ENCODE data around the gene C22orf23. TPM values are rescaled to one million over a fixed set of nuclear protein-coding genes. Genes with fewer than 3 reads are reported as not detected.
A peak's percentile ranks its signal among the peaks of the same experiment; 100 is the strongest.

Gene C22orf23
- total and polyA plus RNA-seq, 7 donors: 0.17 to 1.2 (median 0.36) TPM

DNA sequence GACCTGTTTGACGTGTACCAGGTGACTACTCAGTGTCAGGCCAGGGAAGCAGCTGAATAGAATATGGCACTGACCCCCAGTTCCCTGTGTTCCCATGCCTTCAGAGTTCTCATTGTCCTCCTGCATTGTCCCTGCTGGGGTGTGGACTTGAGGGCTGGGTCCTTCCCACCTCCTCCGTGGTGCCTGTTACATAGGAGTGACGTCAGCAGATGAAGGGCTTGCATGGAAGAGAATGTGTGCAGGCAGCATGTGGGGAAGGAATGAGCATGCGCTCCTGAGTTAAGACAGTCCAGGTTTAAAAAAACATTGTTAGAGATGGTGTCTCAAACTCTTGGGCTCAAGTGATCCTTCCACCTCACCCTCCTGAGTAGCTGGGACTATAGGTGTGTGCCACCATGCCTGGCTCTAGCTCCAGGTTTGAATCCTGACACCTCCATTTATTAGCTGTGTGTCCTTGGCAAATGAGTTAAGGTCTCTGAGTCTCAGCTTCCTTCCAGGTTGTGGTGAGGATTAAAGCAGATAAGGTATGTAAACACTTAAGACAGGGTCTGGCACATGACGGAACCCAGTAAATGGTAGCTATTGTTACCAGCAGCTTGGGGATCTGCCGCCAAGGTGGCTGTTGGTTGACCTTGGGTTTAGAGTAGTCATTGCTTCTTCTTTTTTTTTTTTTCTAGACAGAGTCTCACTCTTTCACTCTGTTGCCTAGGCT, 38.5 kb upstream of the C22orf23 start:
- intact Hi-C loops (cut with DNase I): no loop called here
- H3K4me1 ChIP-seq: no peaks in the 10 kb centered on the region
- H3K9me3 ChIP-seq: no peaks in the 10 kb centered on the region
- no peak overlapping the region for H3K4me3 ChIP-seq
- 77 to 82% (median 78%) methylated on average over 6 of the region's 6 CpGs for WGBS, 3 donors
- no peak overlapping the region for H3K27ac ChIP-seq
- DNase-seq (no peak), ATAC-seq (no peak)
- TF ChIP-seq, protein P1, sequence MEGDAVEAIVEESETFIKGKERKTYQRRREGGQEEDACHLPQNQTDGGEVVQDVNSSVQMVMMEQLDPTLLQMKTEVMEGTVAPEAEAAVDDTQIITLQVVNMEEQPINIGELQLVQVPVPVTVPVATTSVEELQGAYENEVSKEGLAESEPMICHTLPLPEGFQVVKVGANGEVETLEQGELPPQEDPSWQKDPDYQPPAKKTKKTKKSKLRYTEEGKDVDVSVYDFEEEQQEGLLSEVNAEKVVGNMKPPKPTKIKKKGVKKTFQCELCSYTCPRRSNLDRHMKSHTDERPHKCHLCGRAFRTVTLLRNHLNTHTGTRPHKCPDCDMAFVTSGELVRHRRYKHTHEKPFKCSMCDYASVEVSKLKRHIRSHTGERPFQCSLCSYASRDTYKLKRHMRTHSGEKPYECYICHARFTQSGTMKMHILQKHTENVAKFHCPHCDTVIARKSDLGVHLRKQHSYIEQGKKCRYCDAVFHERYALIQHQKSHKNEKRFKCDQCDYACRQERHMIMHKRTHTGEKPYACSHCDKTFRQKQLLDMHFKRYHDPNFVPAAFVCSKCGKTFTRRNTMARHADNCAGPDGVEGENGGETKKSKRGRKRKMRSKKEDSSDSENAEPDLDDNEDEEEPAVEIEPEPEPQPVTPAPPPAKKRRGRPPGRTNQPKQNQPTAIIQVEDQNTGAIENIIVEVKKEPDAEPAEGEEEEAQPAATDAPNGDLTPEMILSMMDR (IDR thresholded peaks at IDR 0.05): no peak
- H3K36me3 ChIP-seq (ENCODE audit: insufficient read depth in 1 of 2, low read depth in 1 of 2): no peaks in the 10 kb centered on the region
- H3K27me3 ChIP-seq (ENCODE audit: insufficient read depth in 3 of 3, low read length in 2 of 3): no peaks in the 10 kb centered on the region

DNA sequence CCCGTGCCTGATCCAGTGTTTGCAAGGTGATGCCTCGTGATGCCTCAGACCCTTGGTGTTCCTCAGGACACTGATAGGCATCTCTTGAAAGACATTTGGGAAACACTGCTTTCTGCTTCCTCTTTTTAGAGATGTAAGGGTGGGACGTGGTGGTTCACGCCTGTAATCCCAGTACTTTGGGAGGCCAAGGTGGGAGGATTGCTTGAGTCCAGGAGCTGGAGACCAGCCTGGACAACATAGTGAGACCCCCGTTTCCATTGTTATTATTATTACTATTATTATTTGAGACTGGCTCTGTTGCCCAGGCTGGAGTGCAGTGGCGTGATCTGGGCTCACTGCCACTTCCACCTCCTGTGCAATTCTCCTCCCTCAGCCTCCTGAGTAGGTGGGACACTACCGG, 37.5 kb upstream of the C22orf23 start:
- no peak overlapping the region for H3K4me3 ChIP-seq
- no peaks in the 10 kb centered on the region for H3K9me3 ChIP-seq
- no peak for ATAC-seq
- H3K36me3 ChIP-seq (ENCODE audit: insufficient read depth in 1 of 2, low read depth in 1 of 2): no peaks in the 10 kb centered on the region
- intact Hi-C loops (cut with DNase I): no loop called here
- DNase-seq: no peak
- no peaks in the 10 kb centered on the region for H3K4me1 ChIP-seq
- no peaks in the 10 kb centered on the region for H3K27me3 ChIP-seq (ENCODE audit: insufficient read depth in 3 of 3, low read length in 2 of 3)
- no peak overlapping the region for H3K27ac ChIP-seq
- 84 to 89% (median 87%) methylated on average over 7 of the region's 7 CpGs for WGBS, 3 donors
- TF ChIP-seq, protein P1 (IDR thresholded peaks at IDR 0.05): no peak

DNA sequence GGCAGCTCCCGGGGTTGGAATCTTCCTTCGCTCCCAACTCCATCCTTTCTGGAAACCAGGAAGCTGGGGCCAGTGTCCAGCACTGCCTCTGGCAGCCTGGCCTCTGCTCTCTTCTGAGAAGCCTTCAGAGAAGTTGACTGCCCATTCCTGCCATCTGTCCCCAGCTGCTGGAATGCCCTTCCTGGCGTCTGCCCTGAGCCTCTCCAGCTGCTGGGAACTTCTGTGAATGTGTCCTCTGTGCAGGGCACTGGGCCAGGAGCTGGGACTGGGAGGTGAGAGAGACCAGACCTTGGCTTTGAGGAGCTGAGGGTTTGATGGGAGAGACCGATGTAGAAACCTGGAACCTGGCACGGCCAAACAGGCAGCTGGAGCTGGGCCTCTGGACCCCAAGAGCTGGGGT, 36.9 kb upstream of the C22orf23 start:
- TF ChIP-seq, protein P1 (IDR thresholded peaks at IDR 0.05): no peak
- intact Hi-C loops (cut with DNase I): no loop called here
- Histone ChIP-seq H3K4me1 (no peaks in the 10 kb centered on the region), H3K27me3 (ENCODE audit: insufficient read depth in 3 of 3, low read length in 2 of 3) (no peaks in the 10 kb centered on the region), H3K27ac (no peak overlapping the region), H3K36me3 (ENCODE audit: insufficient read depth in 1 of 2, low read depth in 1 of 2) (no peaks in the 10 kb centered on the region), H3K4me3 (no peak overlapping the region), H3K9me3 (no peaks in the 10 kb centered on the region)
- ATAC-seq (peak in 2 of 4 donors; percentile 16 to 37), DNase-seq (no peak)
- WGBS, 3 donors: 42 to 67% (median 43%) methylated on average over 5 of the region's 5 CpGs

DNA sequence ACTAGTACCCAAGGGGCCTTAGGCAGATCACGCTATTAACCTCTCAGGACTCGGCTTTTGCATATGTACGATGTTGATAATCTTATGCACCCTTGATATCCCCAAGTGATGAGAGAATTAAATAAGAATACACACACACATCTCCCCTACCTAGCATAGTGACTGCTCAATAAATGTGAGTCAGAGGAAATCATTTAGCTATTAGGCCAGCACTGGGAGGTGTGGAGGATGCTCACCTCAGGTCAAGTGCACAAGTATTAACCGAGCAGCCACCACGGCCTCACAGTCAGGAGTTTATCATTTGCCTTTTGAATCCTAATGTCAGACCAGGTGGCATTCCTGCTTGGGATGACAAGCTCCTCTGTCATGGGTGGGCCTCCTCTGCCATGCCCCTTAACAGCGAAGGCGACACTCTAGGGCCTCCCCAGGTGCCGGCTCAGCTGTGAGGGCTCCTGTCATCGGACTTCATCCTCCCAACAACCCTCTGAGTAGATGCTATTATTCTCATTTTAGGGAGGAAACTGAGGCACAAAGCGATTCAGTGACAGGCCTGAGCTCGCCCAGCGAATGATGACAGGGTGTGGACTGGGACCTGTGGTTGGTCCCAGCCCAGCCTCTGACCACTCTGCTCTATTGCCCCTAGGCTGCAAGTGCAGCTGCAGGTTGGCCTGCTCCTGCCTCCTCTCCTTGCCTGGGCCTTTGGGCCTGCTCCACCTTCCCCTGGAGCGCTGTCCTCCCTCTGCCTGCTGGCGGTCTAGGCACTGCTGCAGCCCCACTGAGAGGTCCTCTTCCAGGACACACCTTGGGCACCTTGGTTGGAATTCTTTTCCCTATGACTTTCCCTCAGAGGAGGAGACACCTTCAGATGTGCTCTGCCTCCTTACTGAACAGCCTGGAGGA, 36.0 kb upstream of the C22orf23 start:
- no peak for ATAC-seq
- intact Hi-C loops (cut with DNase I): no loop called here
- TF ChIP-seq, protein P1 (IDR thresholded peaks at IDR 0.05): no peak
- Histone ChIP-seq H3K36me3 (ENCODE audit: insufficient read depth in 1 of 2, low read depth in 1 of 2) (no peaks in the 10 kb centered on the region), H3K4me1 (no peaks in the 10 kb centered on the region), H3K4me3 (no peak overlapping the region), H3K27ac (no peak overlapping the region), H3K27me3 (ENCODE audit: insufficient read depth in 3 of 3, low read length in 2 of 3) (no peaks in the 10 kb centered on the region), H3K9me3 (no peaks in the 10 kb centered on the region)
- WGBS, 3 donors: 87 to 95% (median 91%) methylated on average over 14 of the region's 14 CpGs
- DNase-seq: no peak
